Dermis blood vessel endothelial cell (primary cell): ENCODE results near the gene CEPT1. TPM values are rescaled to one million over a fixed set of nuclear protein-coding genes. Genes with fewer than 3 reads are reported as not detected.
"Not testable (repeated sequence)": the region's sequence is repeated elsewhere in the genome, so short reads cannot be mapped to it uniquely, and the experiment has no call there.

Experiments
- DNase-seq: peaks from one replicate; pipeline ENCODE4 v3.0.0; 2010
- total RNA-seq: library from RNA; depleted of rRNA; stranded (reverse); fragments of >200 nt; gene quantifications from 2 replicates; pipeline ENCODE4 v1.2.3, GENCODE V29; 2014

The CEPT1 gene
- total RNA-seq, 1 donor from 2014 or later = 57.7 TPM

DNA sequence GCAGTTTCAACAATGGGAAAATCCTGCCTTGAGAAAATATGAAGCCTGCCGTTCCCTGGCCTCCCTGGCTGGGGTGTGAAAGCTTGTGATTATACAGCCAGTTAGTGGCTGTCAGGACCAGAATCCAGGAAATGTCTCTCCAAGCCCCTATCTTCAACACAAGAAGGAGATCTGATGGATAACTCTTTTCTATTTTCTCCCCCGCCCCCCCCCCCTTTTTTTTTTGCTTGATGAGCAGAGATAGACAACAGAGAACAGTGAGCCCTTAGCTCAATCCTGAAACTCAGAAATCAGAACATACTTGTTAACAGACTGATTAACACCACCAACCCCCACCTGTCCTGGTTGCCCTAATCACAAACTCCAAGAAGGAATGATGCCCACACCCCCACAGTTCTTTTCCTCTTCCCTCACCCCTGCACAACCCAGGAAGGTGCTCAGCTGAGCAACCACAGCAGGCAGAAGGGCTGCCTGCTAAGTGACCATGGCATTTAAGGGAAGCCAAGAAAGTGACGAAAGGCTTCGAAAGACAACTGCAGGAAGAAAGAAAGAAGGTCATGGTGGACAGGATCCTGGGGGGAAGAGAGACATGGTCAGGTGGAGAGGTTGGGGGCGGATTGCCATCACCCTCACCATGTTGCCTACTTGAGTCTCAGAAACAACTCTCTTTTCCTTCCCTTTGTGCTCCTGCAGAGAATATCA, 72.8 kb downstream of the CEPT1 start:
- DNase-seq = no peak

DNA sequence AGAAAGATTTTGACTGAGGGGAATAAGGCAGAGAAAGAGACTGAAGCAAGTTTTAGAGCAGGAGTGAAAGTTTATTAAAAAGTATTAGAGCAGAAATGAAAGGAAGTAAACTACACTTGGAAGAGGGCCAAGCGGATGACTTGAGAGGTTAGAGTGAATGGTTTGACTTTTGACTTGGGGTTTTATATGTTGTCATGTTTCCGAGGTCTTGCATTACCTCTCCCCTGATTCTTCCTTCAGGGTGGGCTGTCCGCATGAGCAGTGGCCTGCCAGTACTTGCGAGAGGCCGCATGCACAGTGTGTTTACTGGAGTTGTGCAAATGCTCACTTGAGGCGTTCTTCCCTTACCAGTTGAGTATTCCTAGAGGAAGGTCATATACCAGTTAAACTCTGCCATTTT, 73.4 kb downstream of the CEPT1 start:
- DNase-seq = no peak

DNA sequence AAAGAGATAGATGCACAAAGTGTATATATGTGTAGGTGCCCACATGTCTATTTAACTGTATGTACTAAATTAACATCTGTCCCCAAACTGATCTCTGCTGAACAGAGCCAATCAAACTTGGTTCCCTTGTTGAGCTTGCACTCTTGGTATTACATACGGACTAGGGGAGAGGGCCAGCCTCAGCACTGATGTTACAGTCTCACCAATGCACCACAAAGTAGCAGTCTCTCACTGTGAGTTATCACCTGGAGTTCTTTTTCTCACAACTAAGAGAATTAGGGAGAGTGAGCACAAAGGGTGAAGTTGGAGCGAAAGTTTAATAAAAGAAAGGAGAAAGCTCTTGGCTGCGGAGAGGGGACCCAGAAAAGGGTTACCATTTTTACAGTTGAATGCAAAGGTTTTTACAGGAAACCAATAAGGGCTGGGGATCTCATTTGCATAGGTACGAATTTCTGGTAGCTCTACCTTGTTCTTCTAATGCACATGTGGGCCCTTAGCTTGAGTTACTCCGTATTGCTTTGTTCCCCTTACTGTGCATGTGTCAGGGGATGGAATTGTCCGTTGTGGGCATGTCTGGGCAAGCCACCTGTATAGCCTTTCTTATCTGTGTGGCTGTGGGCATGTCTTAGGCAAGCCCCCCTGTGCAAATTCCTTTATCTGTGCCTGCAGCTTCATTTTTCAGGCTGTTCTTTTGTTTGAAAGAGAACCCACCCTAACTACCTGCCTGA, 74.2 kb downstream of the CEPT1 start:
- no peak for DNase-seq

DNA sequence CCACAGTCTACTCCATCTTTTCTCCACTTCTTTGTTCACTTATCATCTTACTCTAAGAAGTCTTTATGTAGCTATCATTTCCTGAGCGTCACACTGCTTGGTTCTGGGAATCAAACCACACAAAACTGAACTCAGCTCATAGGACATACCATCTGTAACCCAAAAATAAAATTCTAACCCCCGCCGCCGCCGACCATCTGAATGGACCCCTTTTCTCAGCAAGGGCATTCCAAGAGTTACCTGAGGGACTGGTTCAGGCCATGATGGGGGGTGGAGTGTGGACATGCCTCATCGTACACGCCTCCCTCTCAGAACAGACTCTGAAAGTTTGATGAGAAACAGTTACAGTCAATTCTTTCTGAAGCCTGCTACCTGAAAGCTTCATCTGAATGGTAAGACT, 74.9 kb downstream of the CEPT1 start:
- no peak for DNase-seq

DNA sequence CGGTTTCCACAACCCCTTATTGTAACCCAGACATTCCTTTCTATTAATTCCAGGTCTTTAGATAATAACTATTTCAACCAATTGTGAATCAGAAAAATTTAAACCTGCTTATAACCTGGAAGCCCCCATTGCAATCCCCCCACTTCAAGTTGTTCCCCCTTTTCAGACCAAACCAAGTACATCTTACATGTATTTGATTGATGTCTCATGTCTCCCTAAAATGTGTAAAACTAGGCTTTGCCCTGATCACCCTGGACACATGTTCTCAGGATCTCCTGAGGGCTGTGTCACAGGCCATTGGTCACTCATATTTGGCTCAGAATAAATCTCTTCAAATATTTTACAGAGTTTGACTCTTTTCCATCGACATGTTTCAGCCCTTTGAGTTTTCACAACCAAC, 75.3 kb downstream of the CEPT1 start:
- DNase-seq = not testable (repeated sequence)

DNA sequence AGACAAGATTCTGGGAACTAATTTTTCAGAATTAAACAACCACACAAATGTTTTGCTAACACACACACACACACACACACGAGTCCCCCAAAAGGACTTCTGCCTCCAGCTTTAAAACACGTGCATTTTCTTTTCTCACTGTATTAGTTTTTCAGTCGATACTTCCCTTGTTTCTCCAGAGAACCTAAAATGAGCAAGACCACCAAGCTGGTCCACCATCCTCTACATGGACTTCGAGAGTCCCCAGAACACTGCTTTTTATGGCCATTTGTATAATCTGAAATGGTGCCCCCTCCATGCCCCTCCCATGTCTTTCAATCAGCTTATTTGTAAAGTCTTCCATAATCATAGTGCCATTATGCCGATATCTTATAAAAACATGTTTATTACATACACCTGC, 76.7 kb downstream of the CEPT1 start:
- no peak for DNase-seq

DNA sequence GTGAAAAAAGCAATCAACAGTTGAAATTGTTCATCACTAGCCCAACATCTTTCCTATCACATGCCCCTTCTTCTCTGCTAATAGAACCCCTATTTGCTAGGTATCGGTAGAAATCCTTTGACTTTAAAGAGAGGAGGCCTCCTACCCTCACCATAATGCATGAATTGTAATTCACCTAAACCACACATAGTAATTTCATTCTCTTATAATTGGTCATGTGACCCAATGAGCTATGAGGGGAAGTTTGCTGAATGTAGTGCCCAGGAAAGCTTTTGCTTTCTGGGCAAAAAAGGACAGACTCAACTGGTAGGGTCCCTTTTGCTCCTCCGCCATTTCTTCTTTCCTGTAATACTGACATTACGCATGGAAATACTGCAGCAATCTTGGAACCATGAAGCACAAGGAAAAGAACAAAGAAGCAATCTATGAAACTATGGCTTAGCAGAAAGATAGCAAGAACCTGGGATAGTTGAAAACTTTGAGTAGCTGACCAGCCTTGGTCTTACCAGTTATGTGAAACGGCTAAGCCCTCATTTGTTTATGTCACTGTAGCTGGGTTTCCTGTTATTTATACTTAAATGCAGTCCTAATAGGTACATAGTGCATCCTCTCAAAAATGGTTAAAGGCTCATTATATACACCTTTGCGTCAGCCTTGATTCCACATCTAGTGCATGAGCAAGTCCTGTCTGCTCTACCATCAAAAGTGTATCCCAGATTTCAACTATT, 77.3 kb downstream of the CEPT1 start:
- DNase-seq = no peak

DNA sequence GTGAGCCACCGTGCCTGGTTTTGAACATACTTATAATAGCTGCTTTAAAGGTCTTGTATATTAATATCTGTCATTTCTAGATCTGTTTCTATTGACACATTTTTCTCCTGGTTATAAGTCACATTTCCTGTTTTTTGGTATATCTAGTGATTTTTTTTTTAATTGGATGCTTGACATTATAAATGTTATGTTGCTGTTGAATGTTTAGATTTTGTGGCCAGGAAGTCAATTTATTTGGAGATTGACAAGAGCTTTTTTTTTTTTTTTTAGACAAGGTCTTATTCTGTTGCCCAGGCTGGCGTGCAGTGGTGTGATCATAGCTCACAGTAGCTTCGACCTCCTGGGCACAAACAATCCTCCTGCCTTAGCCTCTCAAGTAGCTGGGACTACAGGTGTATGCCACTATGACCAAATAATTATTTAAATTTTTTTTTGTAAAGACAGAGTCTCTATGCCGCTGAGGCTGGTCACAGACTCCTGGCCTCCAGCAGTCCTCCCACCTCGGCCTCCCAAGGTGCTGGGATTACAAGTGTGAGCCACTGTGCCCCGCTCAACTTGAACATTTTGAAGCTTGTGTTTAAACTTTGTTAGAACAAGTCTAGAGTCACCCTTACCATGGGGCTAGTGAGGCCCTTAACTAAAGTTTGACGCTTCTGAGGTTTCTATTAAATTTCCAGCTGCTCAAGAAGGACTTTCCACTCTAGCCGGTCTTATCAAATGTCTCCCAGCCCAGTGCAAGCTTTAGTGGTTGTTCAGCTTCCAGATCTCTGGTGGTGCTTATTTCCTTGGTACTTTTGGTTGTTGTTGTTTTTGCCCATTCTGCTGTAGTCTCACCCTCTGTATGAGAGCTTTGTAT, 78.9 kb downstream of the CEPT1 start:
- no peak for DNase-seq

DNA sequence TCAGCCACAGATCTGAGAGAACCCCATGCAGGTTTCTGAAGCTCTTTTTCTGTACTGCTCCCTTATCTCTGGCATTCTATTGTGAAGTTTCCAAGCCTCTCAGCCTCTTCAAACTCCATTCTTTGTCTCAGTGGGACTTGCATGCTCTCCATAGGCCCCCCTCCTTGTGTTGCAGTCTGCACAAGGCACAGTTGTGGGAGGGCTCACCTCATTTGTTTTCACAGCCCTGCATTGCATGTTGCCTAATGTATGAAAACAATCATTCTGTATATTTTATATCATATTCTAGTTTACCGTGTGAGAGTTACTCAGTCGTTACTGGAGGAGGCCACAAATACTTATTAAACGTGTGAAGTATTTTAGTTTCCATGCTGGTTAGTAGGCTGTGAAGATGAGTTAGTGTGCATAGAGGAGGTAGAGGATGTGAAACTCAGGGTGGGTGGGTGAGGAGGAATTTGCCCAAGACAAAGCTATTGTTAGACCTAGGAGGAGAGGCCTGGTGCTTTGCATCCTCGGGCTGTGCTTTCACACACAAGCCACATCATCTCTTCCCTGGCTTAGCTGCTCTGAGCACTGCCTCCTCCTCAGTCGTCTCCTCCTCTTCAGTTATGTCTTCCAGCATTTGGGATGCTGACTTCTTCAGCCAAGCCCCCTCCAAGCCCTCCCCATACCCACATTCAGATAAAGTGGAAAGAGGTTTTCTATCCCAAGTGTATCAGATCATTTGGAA, 79.7 kb downstream of the CEPT1 start:
- no peak for DNase-seq

DNA sequence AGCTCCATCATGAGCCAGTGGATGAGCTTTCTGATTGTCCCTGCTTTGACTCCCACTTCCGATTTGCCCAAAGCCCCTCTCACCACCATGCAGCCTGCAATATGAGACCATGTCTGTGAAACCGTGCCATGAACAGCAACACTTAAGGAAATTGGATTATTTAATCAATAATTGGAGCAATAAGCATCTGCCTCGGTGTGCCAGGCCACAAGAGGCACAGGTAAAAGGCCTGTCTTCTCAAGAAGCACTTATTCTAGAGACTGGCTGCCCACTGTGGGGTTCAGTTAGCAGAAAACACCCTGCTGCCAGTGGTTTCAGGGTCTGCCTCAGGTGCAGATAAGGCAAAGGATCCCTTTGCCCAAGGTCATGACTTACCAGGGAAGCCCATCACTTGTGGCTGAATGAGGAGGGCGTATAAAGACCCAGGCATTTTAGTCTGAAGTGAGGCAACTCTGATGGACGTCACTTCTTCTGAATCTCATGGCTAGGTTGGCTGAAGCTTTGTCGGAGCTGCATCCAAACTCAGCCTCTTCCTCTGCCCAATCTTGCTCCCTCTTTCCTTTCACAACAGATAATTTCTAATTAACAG, 80.4 kb downstream of the CEPT1 start:
- DNase-seq = no peak

DNA sequence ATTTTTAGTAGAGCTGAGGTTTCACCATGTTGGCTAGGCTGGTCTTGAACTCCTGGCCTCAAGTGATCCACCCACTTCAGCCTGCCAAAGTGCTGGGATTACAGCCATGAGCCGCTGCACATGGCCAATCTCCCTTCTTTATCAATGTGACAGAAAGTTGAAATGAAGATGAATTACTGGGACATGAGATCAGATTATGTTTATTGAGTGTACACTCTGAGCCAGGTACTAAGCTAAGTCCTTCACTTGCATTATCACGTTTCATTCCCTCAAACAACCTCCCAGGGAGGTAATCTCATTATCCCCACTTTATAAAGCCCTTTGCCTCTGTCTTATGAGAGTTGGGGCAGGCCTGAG, 81.2 kb downstream of the CEPT1 start:
- DNase-seq = no peak

DNA sequence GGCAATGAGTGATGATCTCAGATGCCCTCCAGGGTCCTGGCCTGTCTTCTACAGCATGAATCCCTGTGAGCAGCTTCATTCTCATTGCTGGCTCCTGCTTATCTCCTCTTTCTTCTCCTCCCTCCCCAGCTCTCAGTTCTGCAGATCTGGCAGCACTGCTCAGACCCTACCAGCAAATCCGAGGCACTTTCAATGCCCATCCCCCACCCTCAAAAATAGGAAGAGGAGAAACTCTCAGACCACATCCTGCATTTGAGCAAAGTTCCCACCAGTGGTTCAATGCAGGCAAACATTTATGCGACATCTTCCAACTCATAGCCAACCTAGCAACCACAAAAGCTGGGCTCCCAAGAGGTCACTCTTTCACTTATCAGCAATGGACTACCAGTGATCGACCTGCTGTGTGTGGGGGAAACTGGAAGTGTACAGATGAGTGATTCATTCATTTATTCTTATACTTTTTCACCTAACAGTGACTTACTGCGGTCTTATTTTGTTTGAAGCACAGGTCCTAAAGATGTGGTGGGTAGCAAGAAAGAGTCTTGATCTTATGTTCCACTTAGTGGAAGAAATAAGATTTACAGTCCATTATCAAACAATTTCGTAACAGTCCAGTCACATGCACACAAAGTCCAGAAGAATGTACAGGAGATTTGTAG, 81.7 kb downstream of the CEPT1 start:
- DNase-seq = no peak

DNA sequence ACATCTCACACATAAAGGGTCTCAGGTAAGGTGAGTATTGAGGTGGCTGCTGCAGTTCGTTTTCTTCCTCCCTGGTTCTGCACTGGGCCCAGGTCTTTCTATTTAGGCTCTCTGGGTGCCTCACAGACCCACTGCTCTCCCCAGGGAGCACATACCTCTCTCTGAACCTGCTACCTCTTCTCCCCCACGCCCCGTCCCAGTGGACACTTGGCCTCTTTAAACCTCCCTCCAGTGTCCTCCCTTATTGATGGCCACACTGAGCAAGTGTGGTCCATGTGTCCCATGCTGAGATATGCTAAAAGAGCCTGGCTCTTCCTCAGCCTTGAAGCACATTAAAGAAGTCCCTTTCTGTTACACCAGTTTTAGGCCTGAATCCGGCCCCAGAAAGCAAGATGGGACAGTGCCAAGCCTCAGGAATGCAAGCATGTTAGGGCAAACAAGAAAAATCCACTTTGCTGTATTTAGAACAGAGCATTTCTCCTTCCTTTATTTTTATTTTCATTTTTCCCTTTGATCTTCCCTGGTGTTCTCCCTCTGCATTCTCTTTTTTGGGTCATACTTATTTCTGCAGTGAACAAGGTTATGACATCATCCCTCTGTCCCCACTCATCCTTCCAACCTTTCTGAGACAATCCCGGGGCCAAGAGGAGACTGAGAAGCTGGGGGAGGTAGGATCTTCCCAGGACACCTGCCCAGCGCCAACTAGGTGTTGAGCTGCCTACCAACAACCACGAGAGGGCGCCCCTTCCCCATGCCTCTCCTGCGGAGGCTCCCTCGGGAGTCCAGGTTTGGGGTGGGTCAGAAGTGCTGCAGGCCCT, 82.5 kb downstream of the CEPT1 start:
- DNase-seq = peak; percentile 74

DNA sequence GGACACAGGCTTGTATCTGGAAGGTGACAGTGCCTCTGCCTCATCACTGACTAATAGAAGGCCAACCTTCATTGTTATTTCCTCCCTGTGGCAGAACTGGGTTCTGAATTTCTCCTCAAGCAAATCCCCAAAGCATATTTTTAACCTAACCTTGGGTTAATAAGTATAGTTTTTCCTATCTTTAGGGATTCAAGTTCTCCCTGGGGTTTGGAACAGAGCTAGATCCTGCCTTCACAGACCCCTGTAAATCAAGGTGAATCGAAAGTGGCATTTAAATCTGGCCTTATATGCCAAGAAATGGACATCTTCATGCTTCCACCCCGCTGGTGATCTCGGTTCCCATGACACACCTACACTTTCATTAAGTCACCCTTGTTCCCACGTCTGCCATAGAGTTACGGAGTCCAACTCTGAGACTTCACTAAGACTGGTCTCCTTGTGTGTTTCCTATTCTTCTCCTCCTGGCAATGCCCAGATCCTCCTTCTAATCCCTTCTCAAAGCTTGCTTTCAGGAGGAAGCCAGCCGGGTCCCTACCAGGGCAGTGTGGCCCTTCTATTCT, 83.2 kb downstream of the CEPT1 start:
- no peak for DNase-seq

DNA sequence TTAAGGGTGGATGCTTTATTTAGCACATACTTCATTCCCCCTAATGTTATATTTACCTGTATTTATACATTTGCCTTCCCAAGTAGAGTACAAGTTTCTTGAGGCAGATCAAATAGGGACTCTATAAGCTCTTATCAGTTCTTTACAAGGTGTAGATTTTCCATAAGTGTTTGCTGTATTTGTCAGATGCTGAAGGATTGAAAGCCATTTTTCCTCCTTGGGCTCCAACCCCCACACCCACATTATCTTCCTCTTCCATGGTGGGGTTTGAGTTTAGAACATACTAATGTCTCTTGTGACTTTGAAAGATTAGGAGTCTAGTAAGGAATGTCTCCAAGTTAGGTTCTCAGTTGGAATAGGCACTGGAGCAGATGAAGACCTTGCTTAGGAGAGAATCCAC, 85.1 kb downstream of the CEPT1 start:
- DNase-seq = no peak

DNA sequence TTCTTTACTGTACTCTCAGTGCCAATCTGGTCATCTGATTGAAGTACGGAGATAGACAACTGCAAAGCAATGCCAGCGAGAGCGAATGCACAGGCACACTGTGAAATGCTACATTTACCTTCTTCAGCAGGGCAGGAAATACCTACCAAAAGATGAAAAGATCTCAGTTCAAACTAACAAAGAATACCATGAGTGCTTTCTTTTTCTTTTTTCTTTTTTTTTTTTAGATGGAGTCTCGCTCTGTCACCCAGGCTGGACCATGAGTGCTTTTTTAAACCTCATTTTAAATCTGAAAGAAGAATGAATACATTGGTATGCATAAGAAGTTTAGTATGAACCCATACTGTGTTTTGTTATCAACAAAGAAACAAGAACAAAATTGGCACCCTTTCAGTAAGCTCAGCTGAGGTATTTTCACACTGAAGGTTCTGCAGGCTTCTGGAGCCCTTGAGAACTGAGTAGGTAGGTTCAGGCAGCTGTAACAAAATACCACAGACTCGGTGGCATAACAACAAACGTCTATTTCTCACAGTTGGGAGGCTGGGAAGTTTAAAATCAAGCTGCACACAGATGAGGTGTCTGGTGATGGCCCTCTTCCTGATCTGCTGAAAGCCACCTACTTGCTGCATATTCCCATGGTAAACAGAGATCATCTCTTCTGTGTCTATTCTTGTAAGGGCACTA, 85.8 kb downstream of the CEPT1 start:
- DNase-seq = no peak

DNA sequence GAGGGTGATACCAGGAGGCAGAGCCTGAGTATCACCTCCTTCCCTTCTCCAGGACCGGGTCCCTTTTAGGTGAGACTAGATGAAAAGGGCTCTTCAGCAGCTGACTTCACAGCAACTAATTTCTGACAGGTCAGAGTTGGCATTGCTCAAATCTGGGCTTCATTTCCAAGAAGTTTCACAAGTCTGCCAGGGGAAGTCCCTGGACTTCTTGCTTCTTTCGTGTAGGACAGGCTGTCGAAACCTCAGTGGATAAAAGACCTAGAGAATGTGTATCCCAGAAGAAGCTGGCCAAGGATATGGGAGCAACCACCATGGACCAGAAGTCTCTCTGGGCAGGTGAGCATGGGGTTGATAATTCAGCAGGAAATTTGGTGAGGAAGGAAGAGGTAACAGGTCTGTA, 87.4 kb downstream of the CEPT1 start, which contains the start of gene CHI3L2:
Gene CHI3L2 (plus strand): TSS at position 280 of the 400 bp plus-strand sequence. CDS start 17 bp downstream, at position 297.
- no peak for DNase-seq

DNA sequence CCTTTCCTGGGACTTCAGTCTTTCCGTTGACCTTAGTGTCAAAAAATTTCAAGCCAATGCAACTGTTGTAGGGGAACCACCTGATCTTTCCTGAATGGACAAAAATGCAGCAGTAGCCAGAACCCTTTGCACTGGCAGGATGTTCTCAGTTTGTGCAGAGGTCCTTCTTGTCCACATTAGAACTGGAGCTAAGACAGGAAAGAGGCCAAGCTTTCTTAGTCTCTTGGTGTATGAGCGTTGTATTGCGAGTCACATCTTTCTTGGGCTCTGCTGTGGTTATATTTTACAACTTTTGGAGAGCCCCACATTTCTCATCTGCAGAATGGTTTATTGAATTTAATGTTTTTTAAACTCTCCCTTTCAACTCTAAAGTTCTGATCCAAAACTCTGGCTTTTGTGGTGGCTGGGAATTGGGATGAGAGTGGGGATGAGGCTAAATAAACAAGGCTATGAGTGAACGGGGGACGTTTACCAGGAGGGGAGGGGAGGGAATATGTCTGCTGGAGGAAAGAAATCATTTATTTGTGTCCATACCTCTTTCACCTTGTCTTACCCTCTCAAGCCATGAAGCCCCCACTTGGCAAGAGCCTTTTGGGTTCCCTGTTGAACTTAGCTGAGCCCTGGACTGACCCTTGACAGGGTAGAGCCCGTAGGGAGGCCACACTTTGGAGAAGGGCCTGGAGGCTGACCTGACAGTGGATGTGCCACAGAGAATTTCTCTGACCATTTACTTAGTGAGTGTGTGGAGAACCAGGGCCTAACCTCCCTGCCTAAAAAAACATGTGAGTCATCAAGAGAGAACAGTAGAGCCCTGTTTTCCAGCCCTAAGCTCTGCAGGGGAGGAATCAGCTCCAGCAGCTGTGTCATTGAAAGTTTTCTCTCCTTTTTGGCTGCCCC, 88.1 kb downstream of the CEPT1 start:
- DNase-seq = peak; percentile 47
